ENCODE results near the gene COL26A1. TPM values are rescaled to one million over a fixed set of nuclear protein-coding genes. Genes with fewer than 3 reads are reported as not detected.
A peak's percentile ranks its signal among the peaks of the same experiment; 100 is the strongest.
"Not testable (repeated sequence)": the region's sequence is repeated elsewhere in the genome, so short reads cannot be mapped to it uniquely, and the experiment has no call there.

COL26A1 gene
- total RNA-seq, 1 donor: not detected

DNA sequence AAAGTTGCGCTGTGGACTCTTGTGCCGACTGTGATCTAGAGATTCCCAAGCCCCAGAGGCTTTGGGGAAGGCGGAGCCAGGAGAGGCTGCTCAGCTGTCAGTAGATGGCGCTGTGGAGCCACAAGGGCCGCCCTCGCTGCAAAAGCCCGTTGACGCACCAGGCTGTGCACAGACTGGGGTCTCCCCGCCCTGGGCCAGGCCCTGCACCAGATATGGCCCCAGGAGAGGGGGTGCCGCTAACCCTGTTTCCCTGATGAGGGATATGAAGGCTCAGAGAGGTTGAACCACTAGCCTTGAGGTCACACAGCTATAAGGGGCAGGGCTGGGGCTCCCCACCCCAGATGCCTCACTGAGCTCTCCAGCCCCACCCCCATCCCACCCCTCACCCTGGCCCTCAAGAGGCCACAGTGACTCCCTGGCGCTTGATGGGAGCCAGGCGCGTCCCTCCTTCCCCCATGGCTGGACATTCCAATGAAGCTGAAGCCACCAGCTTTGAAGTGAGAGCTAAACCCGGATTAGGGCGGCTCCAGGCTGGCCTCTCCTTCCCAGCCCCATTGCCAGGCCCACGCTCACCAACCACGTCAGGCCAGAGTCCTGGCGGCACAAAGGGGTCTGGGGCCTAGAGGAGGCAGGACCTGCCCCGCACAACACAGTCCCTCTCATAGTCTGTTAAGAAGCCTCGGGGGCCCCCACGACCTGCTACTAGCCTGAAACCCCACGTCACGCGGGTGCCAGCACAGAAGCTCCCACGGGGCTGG lies 240.0 kb downstream of the COL26A1 start:
- no peak overlapping the region for H3K4me3 ChIP-seq (ENCODE audit: low read depth, low read length)
- TF ChIP-seq, protein P1, sequence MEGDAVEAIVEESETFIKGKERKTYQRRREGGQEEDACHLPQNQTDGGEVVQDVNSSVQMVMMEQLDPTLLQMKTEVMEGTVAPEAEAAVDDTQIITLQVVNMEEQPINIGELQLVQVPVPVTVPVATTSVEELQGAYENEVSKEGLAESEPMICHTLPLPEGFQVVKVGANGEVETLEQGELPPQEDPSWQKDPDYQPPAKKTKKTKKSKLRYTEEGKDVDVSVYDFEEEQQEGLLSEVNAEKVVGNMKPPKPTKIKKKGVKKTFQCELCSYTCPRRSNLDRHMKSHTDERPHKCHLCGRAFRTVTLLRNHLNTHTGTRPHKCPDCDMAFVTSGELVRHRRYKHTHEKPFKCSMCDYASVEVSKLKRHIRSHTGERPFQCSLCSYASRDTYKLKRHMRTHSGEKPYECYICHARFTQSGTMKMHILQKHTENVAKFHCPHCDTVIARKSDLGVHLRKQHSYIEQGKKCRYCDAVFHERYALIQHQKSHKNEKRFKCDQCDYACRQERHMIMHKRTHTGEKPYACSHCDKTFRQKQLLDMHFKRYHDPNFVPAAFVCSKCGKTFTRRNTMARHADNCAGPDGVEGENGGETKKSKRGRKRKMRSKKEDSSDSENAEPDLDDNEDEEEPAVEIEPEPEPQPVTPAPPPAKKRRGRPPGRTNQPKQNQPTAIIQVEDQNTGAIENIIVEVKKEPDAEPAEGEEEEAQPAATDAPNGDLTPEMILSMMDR (IDR thresholded peaks at IDR 0.05; ENCODE audit: insufficient read depth, low read length): peak; percentile 95
- peak; percentile 70 for DNase-seq (ENCODE audit: low read depth)

DNA sequence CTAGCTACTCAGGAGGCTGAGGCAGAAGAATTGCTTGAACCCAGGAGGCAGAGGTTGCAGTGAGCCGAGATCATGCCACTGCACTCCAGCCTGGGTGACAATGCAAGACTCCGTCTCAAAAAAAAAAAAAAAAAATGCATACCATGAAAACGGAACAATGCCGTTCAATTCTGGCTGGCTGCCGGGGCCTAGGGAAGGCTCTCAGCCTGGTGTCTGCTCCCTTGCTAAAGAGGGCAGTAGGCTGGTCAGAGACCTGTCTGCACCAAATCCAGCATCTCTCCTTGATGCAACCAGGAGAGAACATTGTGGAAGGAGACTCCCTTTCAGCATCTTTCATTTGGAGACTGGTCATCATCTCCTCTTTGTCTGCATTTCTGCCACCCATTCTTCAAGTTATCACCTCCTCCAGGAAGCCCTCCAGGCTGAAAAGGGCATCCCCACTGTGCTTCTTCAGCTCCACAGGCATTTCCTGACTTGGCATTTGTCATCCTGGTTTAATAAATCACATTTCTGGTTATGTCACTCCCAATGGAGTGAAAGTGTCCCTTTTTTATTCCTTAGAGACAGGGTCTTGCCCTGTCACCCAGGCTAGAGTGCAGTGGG lies 241.8 kb downstream of the COL26A1 start:
- DNase-seq (ENCODE audit: low read depth): no peak
- TF ChIP-seq, protein P1 (IDR thresholded peaks at IDR 0.05; ENCODE audit: insufficient read depth, low read length): no peak

DNA sequence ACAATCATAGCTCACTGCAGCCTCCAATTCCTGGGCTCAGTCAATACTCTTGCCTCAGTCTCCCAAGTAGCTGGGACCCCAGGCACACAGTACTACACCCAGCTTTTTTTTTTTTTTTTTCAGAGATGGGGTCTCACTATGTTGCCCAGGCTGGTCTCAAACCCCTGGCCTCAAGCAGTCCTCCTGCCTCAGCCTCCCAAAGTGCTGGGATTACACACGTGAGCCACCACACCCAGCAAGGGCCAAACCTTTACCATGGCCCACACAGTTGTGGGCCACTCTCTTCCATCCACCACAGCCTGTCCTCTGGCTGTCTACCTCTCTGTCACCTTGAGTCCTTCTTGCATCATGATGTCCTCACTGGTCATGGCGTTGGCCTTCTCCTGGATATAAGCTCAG lies 242.3 kb downstream of the COL26A1 start:
- not testable (repeated sequence) for DNase-seq (ENCODE audit: low read depth); H3K4me3 ChIP-seq (ENCODE audit: low read depth, low read length)

More for the DNA sequence above, 241.8 kb downstream of the COL26A1 start:
- no peak overlapping the region for H3K4me3 ChIP-seq (ENCODE audit: low read depth, low read length)

DNA sequence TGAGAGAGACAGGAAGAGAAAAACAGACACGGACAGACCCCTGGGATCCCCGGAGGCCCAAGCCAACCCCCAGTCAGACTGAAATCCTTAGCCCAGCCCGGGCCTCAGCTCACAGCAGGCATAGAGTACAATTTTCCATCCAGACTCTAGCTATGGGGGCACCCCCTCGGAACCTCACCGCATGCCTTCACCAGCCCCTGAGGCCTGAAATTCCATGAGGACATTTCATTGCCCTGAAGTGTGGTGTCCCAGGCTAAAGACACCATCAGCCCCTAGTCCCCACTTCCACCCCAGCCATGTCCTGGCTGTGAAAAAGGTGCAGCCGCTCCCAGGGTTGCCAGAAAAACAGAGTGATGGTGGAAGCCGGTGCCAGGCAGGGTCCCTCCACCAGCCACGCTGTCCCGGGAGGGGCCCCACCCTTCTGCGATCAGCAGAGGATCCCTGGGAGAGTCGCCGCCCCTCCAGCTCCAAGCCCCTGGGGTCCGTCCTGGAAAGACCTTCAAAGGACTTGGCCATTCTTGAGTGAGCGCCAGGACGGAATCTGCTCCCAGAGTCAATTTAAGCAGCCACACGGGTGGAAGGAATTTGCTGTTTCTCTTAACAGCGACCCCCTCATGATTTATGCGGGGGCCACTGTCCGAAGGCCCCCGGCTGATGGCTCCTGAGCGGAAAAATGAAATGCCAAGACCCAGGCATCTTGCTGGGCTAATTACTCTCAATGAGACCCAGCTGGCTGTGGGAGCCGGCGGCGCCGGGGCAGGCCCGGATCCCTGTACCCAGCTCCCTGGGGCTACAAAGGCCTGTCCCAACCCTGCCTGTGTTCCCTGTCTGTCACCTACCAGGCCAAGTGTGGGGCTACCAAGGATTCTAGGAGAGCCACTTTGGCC lies 243.2 kb downstream of the COL26A1 start:
- H3K4me3 ChIP-seq (ENCODE audit: low read depth, low read length): no peak overlapping the region
- TF ChIP-seq, protein P1 (IDR thresholded peaks at IDR 0.05; ENCODE audit: insufficient read depth, low read length): no peak

DNA sequence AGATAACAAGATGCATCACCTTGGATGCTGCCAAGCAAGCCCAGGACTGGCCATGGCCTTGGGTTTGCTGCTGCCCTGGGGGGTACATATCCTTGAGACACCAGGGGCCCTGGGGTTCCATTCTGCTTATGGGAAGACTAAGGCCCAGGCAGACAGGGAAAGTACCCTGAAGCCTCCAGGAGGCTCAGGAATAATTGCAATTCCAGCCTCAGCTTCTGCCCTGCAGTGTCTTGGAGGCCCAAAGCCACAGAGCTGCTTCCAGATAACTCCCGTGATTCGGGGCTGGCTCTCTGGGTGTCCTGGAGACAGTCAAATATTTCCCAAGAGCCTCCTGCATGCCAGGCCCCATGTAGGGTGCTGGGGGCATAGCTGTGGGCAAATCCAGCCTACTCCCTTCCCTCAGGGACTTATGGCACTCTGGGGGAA lies 243.8 kb downstream of the COL26A1 start:
- TF ChIP-seq, protein P1 (IDR thresholded peaks at IDR 0.05; ENCODE audit: insufficient read depth, low read length): no peak
- H3K4me3 ChIP-seq (ENCODE audit: low read depth, low read length): no peak overlapping the region
- no peak for DNase-seq (ENCODE audit: low read depth)

More for the DNA sequence above, 243.2 kb downstream of the COL26A1 start:
- no peak for DNase-seq (ENCODE audit: low read depth)

Small RNA genes lying within 50 kb of the gene (small RNA-seq; reads per million reads assigned to genes)
- gene AC004965.1: not detected

Other genes starting within 250 kb of the COL26A1 start
- gene SERPINE1, start 235.8 kb upstream of the COL26A1 start, total RNA-seq (ENCODE audit: low replicate concordance): 23.1 and 341 TPM in 2 replicates
- gene AP1S1, start 208.4 kb upstream of the COL26A1 start, total RNA-seq (ENCODE audit: low replicate concordance): 34.9 and 77.5 TPM in 2 replicates
- not detected in 2 replicates for gene VGF, start 197.3 kb upstream of the COL26A1 start, total RNA-seq (ENCODE audit: low replicate concordance)
- gene NAT16, start 182.6 kb upstream of the COL26A1 start, total RNA-seq (ENCODE audit: low replicate concordance): not detected in 2 replicates
- gene MOGAT3, start 161.8 kb upstream of the COL26A1 start, total RNA-seq (ENCODE audit: low replicate concordance): not detected in 2 replicates
- 31.3 and 45.5 TPM in 2 replicates for gene PLOD3, start 145.3 kb upstream of the COL26A1 start, total RNA-seq (ENCODE audit: low replicate concordance)
- gene ZNHIT1, start 144.7 kb upstream of the COL26A1 start, total RNA-seq (ENCODE audit: low replicate concordance): 75.6 and 98.2 TPM in 2 replicates
- gene CLDN15, start 125.1 kb upstream of the COL26A1 start, total RNA-seq (ENCODE audit: low replicate concordance): 3.0 TPM in 2 replicates
- gene FIS1, start 117.8 kb upstream of the COL26A1 start, total RNA-seq (ENCODE audit: low replicate concordance): 90.5 and 123 TPM in 2 replicates
- gene IFT22, start 41.1 kb upstream of the COL26A1 start, total RNA-seq (ENCODE audit: low replicate concordance): 38.1 and 57.7 TPM in 2 replicates